ENCODE measurements around the gene GNB3. TPM values are rescaled to one million over a fixed set of nuclear protein-coding genes. Genes with fewer than 3 reads are reported as not detected.

The GNB3 gene
- total RNA-seq, 1 experiment from 2014 or later: 8.7 TPM

GRCh38 chr12:6823182-6824084 lies 17.3 kb upstream of the GNB3 start (continued):
- TF ChIP-seq POLR2AphosphoS5 (IDR thresholded peaks at IDR 0.05; ENCODE audit: low read depth, low read length): peak; percentile 10; the same call in 1 of the 2 replicates
- no peak for TF ChIP-seq EZH2 (IDR thresholded peaks at IDR 0.05)
- TF ChIP-seq CBX3 (IDR thresholded peaks at IDR 0.05; ENCODE audit: low read depth): no peak
- TF ChIP-seq CEBPB (IDR thresholded peaks at IDR 0.05; ENCODE audit: low read depth): no peak
- no peak for TF ChIP-seq CTCF (IDR thresholded peaks at IDR 0.05 in 2 of 3, conservative IDR thresholded peaks at IDR 0.05 in 1 of 3; ENCODE audit: borderline replicate concordance in 1 of 3, insufficient read depth in 1 of 3, low read depth in 2 of 3, low read length in 2 of 3)
- TF ChIP-seq ZFX (IDR thresholded peaks at IDR 0.05): no peak

- no peaks in the 10 kb centered on the region for H4K20me1 ChIP-seq (ENCODE audit: insufficient read depth)
- DNase-seq (ENCODE audit: low read depth, low spot score): no peak
- peaks cover 22% of the 10 kb centered on the region for H3K79me2 ChIP-seq (ENCODE audit: insufficient read depth, low read length)
- no peaks in the 10 kb centered on the region for H3K9me3 ChIP-seq (ENCODE audit: control insufficient read depth in 1 of 2, insufficient read depth in 1 of 2, low read depth in 1 of 2, low read length in 2 of 2)
- no peak overlapping the region for H3K4me3 ChIP-seq (replicated peaks in 1 of 2; ENCODE audit: low read depth in 1 of 2, low read length in 2 of 2)
- H3K9ac ChIP-seq (ENCODE audit: low read length): no peak overlapping the region
- no peak overlapping the region for H3K4me2 ChIP-seq (ENCODE audit: low read length)
- no peak overlapping the region for H3K27ac ChIP-seq (ENCODE audit: low read depth, low read length)
- intact Hi-C loops (cut with micrococcal nuclease): no loop called here
- no peaks in the 10 kb centered on the region for H3K36me3 ChIP-seq (ENCODE audit: control insufficient read depth in 1 of 2, insufficient read depth in 2 of 2, low read length in 2 of 2)
- H3K9me2 ChIP-seq (ENCODE audit: insufficient read depth): no peaks in the 10 kb centered on the region
- peaks cover 6% of the 10 kb centered on the region; the same call in 1 of the 2 replicates for H3K27me3 ChIP-seq (ENCODE audit: insufficient read depth, low read length)
- CTCF ChIA-PET: interaction anchor here (0.6 to 2.8 kb wide), 5 partner anchors 27 to 253 kb away, joined by 3 to 10 read pairs (median 4); partner anchors contain the start of genes MLF2 and USP5
- ATAC-seq: no peak
- H3K4me1 ChIP-seq (ENCODE audit: control insufficient read depth in 1 of 2, insufficient read depth in 2 of 2, low read length in 2 of 2): peaks cover 20 to 47% of the 10 kb centered on the region in 2 experiments
- H2AFZ ChIP-seq (ENCODE audit: low read depth, low read length, poor library complexity, severe bottlenecking): no peak overlapping the region
- POLR2A ChIA-PET: no interaction called here
- RAD21 ChIA-PET (ENCODE audit: low non-redundant PET in 1 of 2, low total read pairs in 2 of 2, uncharacterized antibody in 2 of 2, unreplicated experiment in 2 of 2): no interaction called here
- TF ChIP-seq RAD21 (IDR thresholded peaks at IDR 0.05; ENCODE audit: low read depth) (no peak), SP1 (IDR thresholded peaks at IDR 0.05; ENCODE audit: low read depth) (no peak)
- no TSS peak for BruUV-seq (replicated peaks)
These were observed 16.5 kb upstream of the GNB3 start for GRCh38 chr12:6824085-6824775.

Measured in HCT116 (cell line).